MG63 (cell line): ENCODE results near the gene TUBGCP5. TPM values are rescaled to one million over a fixed set of nuclear protein-coding genes. Genes with fewer than 3 reads are reported as not detected.
"Not testable (repeated sequence)": the region's sequence is repeated elsewhere in the genome, so short reads cannot be mapped to it uniquely, and the experiment has no call there.

Experiments used
- DNase-seq: peaks from one replicate; pipeline ENCODE4 v3.0.0-alpha.2; 2020
- H3K27me3 ChIP-seq: fragments of 250-450 bp; sonication (Bioruptor Pico); 2 replicates; pipeline ENCODE4 v1.5.1; 2020; ENCODE audit warnings: mild to moderate bottlenecking, moderate library complexity
- H3K36me3 ChIP-seq: fragments of 250-450 bp; sonication (Bioruptor Pico); 2 replicates; pipeline ENCODE4 v1.5.1; 2020; ENCODE audit warnings: mild to moderate bottlenecking, moderate library complexity
- H3K4me3 ChIP-seq: fragments of 250-450 bp; sonication (Bioruptor Pico); 2 replicates; pipeline ENCODE4 v1.5.1; 2020; ENCODE audit warnings: mild to moderate bottlenecking, moderate library complexity
- H3K9me3 ChIP-seq: fragments of 250-450 bp; sonication (Bioruptor Pico); 2 replicates; pipeline ENCODE4 v1.5.1; 2020; ENCODE audit warnings: mild to moderate bottlenecking, moderate library complexity
- total RNA-seq: library from RNA; depleted of rRNA; stranded (reverse); fragments of >200 nt; shearing (Covaris generic); gene quantifications from 2 replicates; pipeline ENCODE4 v1.2.3, GENCODE V29; 2014; ENCODE audit warnings: low replicate concordance; rRNA removed

The TUBGCP5 gene
- 21.9 and 32.1 TPM in 2 replicates for total RNA-seq

DNA sequence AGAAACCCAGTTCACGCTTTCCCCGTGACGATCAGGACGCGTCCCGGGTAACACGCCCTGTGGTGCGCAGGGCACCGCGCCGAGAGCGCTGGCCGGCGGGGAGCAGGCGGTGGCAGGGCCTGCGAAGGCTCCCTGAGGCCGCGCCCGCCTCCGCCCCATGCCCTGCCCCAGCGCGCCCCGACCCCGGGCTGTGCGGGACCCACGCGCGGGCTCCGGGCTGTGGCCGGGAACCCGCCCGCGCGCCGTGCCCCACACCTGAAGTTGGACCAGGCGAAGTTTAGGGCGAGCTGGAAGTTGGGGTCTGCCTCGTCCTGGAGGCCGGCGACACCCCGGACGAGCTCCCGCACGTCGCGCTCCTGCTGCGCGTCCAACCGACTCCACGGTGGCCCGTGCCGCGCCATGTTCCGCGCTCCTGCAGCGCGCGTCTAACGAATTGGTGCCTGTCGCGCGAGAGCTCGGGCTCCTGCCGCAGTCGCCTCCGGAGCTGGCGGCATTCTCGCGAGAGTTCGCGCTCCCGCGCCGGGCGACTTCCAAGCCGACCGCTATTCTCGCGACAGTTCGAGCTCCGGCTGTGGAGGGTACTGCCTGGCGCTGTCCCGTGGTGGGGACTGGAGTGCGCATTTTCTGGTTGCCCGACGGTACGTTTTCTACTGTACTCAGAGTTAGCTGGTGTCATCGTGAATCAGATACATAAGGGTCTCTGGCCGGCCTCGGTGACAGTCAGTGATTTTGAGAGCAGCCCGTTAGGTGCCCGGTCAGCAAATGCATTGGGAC, at the start of gene TUBGCP5:
Gene TUBGCP5 (minus strand): TSS at position 427 of the 774 bp plus-strand sequence. CDS start 26 bp downstream, at position 401.
- Histone ChIP-seq H3K4me3 (peak within 1 kb of the TSS; percentile 64), H3K36me3 (peaks cover 12% of the 10 kb centered on the region), H3K9me3 (no peaks in the 10 kb centered on the region), H3K27me3 (no peaks in the 10 kb centered on the region)
- DNase-seq: peak; percentile 97

DNA sequence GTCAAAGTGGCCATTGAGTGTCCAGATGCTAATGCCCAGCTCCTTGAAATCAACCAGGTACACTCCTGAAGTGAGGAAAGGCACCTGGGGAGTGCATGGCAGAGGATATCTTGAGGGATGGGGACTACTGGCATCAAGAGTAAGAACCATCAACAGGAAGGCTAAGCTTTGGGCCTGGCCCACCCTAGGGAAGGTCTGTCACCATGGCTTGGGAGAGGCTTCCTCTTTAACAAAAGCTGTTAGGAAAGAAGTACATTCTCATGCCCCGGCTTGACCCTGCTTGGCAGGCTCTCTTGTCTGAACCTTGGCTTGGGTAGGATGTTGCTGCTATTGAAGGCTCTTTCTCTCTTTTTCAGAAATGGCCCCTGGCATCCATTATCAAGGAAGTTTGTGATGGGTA, 43.7 kb upstream of the TUBGCP5 start:
- no peaks in the 10 kb centered on the region for H3K9me3 ChIP-seq
- H3K36me3 ChIP-seq: no peaks in the 10 kb centered on the region
- H3K27me3 ChIP-seq: no peaks in the 10 kb centered on the region
- no peak for DNase-seq
- H3K4me3 ChIP-seq: no peak overlapping the region

DNA sequence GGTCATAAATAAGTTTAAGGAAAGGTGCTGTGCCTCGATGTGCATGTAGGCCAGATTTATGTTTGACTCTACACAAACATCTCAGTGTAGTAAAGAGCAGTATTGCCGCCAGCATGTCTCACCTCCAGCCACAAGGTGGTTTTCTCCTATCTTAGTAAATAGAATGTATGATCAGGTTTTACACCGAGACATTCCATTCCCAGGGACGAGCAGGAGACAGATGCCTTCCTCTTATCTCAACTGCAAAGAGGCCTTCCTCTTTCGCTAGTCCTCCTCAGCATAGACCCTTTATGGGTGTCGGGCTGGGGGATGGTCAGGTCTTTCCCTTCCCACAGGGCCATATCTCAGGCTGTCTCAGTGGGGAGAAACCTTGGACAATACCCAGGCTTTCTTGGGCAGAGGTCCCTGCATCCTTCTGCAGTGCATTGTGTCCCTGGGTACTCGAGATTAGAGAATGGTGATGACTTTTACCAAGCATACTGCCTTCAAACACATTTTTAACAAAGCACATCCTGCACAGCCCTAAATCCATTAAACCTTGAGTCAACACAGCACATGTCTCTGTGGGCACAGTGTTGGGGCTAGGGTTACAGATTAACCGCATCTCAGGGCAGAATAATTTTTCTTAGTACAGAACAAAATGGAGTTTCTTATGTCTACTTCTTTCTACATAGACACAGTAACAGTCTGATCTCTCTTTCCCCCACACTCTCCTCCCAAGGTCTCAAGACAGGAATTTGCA, 42.8 kb upstream of the TUBGCP5 start:
- H3K27me3 ChIP-seq, H3K9me3 ChIP-seq, DNase-seq, H3K36me3 ChIP-seq, H3K4me3 ChIP-seq: not testable (repeated sequence)

DNA sequence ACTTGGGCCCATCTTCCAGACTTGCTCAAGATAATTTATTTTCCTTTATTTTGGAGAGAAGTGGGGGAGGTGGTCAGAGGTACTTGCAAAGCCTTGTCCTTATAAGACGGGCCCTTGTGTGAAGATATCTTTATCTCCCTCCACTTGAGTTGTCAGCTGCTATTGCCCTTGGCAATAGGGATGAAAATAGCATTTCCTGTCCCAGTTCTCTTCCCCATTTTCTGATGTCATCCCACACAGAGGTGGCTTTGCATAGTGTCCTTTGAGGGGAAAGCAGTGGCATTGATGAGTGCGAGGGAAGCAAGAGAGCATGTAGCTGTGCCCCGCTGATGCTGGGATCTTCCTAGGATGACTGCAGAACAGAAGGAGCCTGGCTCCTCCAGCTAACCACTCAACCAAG, 41.9 kb upstream of the TUBGCP5 start:
- Histone ChIP-seq H3K9me3 (no peaks in the 10 kb centered on the region), H3K4me3 (no peak overlapping the region)
- DNase-seq: no peak

DNA sequence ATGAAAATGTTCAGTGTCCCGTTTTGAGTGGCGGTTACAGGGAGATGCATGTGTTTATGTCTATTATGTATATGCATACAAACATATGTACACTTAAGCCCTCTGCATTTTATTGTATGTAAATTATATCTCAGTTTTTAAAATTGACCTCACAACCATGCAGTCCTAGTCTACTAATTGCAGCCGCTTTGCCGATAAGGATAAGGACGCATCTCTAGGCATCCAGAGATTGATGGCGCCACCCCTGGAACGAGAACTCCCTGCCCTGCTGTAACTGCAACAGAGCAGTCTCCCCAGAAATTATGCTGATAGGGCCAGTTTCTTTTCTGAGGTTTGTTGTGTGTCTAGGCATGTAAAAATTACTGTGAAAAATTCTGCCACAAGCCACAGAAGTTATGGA, 40.4 kb upstream of the TUBGCP5 start:
- H3K27me3 ChIP-seq: no peaks in the 10 kb centered on the region
- no peak for DNase-seq

More for the DNA sequence above, 41.9 kb upstream of the TUBGCP5 start:
- Histone ChIP-seq H3K36me3 (no peaks in the 10 kb centered on the region), H3K27me3 (no peaks in the 10 kb centered on the region)

DNA sequence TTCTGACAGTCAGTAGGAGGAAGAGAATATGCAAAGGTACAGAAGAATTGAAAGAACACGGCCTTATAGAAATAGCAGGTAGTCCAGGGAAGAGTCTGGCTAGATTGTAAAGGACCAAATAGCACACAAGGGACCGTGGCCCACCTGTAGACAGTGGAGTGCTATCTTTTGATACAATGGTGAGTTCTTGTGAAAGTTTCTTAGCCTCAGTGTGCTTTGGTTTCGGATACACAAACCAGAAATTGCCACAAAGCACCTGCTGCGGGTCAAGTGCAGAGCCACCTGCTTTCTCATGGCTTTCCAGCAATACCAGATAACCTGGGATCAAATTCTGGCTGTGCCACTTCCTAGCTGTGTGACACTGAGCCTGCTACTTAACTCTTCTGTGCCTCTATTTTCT, 36.6 kb upstream of the TUBGCP5 start:
- H3K9me3 ChIP-seq: no peaks in the 10 kb centered on the region
- DNase-seq: no peak
- no peak overlapping the region for H3K4me3 ChIP-seq
- H3K27me3 ChIP-seq: no peaks in the 10 kb centered on the region; the same call in 1 of the 2 replicates
- no peaks in the 10 kb centered on the region for H3K36me3 ChIP-seq

More for the DNA sequence above, 40.4 kb upstream of the TUBGCP5 start:
- Histone ChIP-seq H3K4me3 (no peak overlapping the region), H3K36me3 (no peaks in the 10 kb centered on the region), H3K9me3 (no peaks in the 10 kb centered on the region)

DNA sequence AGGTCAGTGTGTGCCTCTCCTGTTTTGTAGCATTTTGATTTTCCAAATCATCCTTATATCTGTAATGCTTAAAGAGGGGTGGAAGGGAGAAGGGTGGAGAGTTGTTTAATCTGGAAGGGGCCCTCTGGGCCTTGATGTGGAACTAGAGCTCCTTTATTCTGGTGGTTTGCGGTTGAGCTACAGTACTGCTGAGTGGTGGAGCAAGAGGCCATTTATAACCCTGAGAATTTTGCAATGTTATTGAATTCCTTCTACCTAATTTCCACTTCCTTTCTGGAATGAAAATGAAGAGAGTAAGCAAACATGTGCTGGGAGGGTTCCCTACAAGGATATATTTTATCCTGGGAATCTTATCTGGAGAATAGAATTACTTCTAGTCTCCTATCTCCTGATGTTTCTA, 35.3 kb upstream of the TUBGCP5 start:
- Histone ChIP-seq H3K36me3 (no peaks in the 10 kb centered on the region), H3K9me3 (no peaks in the 10 kb centered on the region), H3K4me3 (no peak overlapping the region), H3K27me3 (no peaks in the 10 kb centered on the region; the same call in 1 of the 2 replicates)
- no peak for DNase-seq

DNA sequence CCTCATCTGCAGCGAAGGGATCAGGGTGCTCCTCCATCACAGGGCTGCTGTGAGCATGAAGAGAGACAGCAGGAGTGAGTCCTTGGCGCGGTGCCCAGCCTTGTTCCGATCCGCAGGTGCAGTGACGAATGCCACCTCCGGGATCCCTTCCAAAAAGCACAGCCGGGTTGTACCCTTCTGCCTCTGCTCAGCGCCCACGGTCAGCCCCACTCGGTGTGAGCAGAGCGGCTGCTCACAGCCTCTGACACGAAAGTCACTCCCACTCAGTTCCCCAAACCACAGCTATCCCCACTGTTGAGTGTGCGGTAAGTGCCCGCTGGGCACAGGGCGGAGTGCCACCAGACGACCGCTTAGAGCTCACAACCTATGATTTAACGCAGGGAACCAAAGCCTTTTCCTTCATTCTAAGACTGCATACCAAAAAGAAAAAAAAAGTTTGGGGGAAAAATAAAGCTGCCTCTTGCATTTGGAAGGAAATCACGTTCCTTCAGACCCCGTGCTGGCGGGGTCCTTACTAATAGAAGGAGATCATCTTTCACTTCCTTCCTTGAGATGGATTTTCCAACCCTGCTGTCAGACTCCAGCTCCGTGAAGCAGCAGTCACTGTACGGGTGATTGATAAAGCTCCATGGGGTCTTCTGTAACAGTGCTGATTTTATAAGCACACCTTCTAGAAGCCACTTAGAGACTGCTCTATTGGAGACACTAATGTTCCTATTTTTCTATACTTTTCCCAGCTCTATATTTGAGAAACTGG, 34.7 kb upstream of the TUBGCP5 start:
- Histone ChIP-seq H3K27me3 (no peaks in the 10 kb centered on the region; the same call in 1 of the 2 replicates), H3K4me3 (no peak overlapping the region), H3K36me3 (no peaks in the 10 kb centered on the region), H3K9me3 (no peaks in the 10 kb centered on the region)
- no peak for DNase-seq

DNA sequence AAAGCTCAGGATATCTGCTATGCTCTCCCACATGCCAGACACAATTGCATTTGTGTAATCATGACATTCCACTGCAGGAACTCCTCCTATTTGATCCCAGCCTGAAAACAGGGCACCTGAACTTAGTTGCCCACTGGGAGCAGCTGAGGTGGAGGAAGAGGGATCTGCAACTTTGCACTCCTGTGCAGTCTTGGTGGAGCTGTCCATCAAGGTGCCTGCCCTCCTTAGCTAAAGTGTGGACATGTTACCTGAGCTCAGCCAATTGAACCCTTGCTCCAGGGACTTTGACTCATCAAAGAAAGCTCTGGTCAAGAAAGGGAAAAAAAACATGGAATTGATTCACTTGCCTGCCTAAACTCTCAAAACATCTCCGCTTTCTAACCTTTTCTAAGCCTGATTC, 33.3 kb upstream of the TUBGCP5 start:
- H3K27me3 ChIP-seq: no peaks in the 10 kb centered on the region; the same call in 1 of the 2 replicates
- H3K36me3 ChIP-seq: no peaks in the 10 kb centered on the region
- H3K9me3 ChIP-seq: no peaks in the 10 kb centered on the region
- no peak overlapping the region for H3K4me3 ChIP-seq
- no peak for DNase-seq

DNA sequence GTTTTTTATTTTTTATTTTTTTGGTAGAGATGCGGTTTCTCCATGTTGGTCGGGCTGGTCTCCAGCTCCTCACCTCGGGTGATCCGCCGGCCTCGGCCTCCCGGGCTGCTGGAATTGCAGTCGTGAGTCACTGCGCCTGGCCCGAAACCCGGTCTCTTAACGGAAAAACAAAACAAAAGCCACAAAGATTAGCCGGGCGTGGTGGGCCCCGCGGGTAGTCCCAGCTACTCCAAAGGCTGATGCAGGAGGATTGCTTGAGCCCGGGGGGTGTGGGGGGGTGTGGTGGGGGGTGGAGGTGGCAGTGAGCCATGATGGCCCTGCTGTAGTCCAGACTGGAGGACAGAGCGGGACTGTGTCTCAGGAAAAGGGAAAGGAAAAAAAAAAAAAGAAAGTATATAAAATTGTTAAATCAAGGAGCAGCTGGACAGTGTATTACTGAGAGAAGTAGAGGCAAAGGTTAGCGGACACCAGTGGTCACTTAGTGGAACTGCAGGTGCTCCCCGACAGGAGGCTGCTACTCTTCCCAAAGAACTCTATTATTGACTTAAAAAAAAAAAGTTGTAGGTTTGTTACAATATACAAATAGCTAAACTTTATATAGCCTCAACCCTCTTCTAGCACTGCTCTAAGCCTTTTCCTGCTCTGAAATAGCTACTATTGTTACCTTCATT, 30.3 kb upstream of the TUBGCP5 start:
- H3K4me3 ChIP-seq: no peak overlapping the region
- H3K27me3 ChIP-seq: no peaks in the 10 kb centered on the region; the same call in 1 of the 2 replicates
- no peaks in the 10 kb centered on the region for H3K36me3 ChIP-seq
- H3K9me3 ChIP-seq: no peaks in the 10 kb centered on the region
- DNase-seq: peak; percentile 89

DNA sequence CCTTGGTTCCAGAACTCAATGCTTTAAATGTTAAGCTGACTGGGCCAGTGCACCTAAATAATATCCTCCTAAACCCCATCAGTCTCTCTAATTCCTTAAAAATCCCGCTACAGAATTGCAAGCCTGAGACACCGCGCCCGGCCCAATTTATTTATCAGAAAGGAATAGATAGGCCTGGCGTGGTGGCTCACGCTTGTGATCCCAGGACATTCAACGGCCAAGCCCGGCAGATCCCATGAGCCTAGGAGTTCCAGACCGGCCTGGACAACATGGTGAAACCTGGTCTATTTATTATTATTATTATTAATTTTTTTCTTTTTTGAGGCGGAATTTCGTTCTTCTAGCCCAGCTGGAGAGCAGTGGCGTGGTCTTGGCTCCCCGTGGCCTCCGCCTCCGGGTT, 28.0 kb upstream of the TUBGCP5 start:
- Histone ChIP-seq H3K4me3 (no peak overlapping the region), H3K27me3 (no peaks in the 10 kb centered on the region; the same call in 1 of the 2 replicates), H3K9me3 (peaks cover 4% of the 10 kb centered on the region; the same call in 1 of the 2 replicates), H3K36me3 (no peaks in the 10 kb centered on the region)
- DNase-seq: no peak

DNA sequence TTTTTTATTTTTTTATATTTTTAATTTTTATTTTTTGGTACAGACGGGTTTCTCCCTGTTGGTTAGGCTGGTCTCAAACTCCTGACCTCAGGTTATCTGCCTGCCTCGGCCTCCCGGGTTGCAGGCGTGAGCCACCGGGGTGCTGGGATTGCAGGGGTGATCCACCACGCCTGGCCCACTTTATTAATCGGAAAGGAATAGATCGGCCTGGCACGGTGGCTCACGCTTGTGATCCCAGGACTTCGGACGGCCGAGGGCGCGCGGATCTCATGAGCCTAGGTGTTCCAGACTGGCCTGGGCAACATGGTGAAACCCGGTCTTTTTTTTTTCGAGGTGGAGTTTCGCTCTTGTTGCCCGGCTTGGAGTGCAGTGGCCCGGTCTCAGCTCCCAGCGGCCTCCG, 26.5 kb upstream of the TUBGCP5 start:
- DNase-seq: no peak
- Histone ChIP-seq H3K9me3 (peaks cover 4% of the 10 kb centered on the region; the same call in 1 of the 2 replicates), H3K27me3 (no peaks in the 10 kb centered on the region), H3K4me3 (no peak overlapping the region), H3K36me3 (no peaks in the 10 kb centered on the region)

DNA sequence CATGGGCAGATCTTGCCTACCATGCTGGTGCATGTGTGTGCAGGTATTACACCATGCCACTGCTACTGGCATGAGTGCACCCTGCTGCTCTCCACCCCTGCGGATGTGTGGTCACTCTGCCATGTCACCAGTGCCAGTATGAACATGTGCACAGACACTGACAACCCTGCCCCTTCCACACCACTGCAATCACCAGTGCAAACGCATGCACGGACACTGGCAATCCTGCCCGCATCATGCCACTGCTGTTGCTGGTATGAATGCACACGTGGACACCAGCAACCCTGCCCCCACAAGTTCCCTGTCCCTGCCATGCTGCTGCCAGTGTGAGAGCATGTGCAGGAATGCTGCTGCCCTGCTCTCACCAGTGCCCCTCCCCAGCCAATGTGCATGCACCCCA, 24.8 kb upstream of the TUBGCP5 start:
- Histone ChIP-seq H3K9me3 (peaks cover 4% of the 10 kb centered on the region; the same call in 1 of the 2 replicates), H3K4me3 (no peak overlapping the region), H3K36me3 (no peaks in the 10 kb centered on the region), H3K27me3 (no peaks in the 10 kb centered on the region)
- no peak for DNase-seq

DNA sequence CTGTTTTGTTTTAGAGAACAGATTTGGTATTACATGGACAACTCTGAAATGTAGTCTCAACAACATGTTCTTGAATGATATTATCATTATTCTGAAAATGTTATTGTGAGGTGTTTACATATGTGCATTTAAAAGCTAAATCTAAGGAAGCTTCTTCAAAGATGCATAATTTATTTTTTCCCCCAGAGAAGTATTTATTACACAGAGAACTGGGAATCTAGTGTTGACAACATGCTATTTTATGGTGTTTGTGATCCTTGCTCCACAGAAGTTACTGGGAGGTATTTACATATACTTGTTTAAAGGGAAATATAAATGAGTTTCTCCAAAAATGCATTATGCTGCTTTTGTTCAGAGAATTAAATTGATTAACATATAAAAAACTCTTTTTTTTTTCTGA, 18.3 kb upstream of the TUBGCP5 start:
- Histone ChIP-seq H3K9me3 (peaks cover 3% of the 10 kb centered on the region; the same call in 1 of the 2 replicates), H3K27me3 (no peaks in the 10 kb centered on the region), H3K36me3 (no peaks in the 10 kb centered on the region), H3K4me3 (no peak overlapping the region)
- DNase-seq: no peak

DNA sequence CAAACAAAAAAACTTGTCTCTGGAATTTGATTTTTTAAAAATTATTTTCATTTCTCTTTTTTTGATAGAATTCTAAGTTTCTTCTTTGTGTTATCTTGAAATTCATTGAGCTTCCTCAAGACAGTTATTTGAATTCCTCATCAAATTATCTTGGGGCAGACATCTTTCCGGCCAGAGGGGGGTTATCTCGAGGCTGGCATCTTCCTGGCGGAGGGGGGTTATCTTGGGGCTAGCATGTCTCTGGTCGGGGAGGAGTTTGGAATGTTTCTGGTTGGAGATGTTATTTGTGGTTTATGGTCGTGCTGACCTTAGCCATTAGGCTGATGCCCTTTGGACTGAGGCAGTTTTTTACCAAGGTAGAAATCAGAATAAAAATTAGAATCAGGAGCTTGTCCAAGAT, 15.9 kb upstream of the TUBGCP5 start:
- H3K27me3 ChIP-seq: no peaks in the 10 kb centered on the region
- no peak for DNase-seq
- H3K36me3 ChIP-seq: no peaks in the 10 kb centered on the region
- no peaks in the 10 kb centered on the region for H3K9me3 ChIP-seq
- no peak overlapping the region for H3K4me3 ChIP-seq

DNA sequence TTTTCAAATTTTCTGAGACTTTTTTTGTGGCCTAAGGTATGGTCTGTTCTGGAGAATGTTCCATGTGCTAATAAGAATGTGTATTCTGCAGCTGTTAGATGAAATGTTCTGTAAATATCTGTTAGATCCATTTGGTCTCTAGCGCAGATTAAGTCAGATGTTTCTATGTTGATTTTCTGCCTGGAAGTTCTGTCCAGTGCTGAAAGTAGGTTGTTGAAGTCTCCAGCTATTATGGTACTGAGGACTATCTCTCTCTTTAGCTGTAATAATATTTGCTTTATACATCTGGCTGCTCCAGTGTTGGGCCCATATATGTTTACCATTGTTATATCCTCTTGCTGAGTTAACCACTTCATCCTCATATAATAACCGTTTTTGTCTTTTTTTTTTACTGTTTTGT, 13.2 kb upstream of the TUBGCP5 start:
- Histone ChIP-seq H3K36me3 (no peaks in the 10 kb centered on the region), H3K27me3 (no peaks in the 10 kb centered on the region), H3K4me3 (no peak overlapping the region), H3K9me3 (no peaks in the 10 kb centered on the region)
- no peak for DNase-seq
